Neural cell (in vitro differentiated cells): Measurements from ENCODE around the gene FBXW2. TPM values are rescaled to one million over a fixed set of nuclear protein-coding genes. Genes with fewer than 3 reads are reported as not detected.

Experiments used
- H2AFZ ChIP-seq: fragments of 200-600, 300-800 bp; sonication (generic), shearing (Covaris generic); 2 replicates; pipeline ENCODE4 v1.6.0; 2014; ENCODE audit warnings: low read depth, mild to moderate bottlenecking, antibody characterized with exemption, low read length, moderate library complexity
- H3F3A ChIP-seq: fragments of 200-600 bp; shearing (Covaris generic); 2 replicates; pipeline ENCODE4 v1.6.1; 2016; ENCODE audit warnings: mild to moderate bottlenecking, moderate library complexity, mixed read lengths, antibody characterized with exemption, low read length; ENCODE audit not compliant: insufficient read depth, poor library complexity, severe bottlenecking
- H3K27ac ChIP-seq: fragments of 200-600, 300-800 bp; sonication (generic), shearing (Covaris generic); 2 replicates; pipeline ENCODE4 v1.5.1; 2014; ENCODE audit warnings: mild to moderate bottlenecking, low read length, moderate library complexity
- H3K27me3 ChIP-seq: fragments of 300-800, 200-600 bp; sonication (generic), shearing (Covaris generic); 2 replicates; pipeline ENCODE4 v1.6.0; 2014; ENCODE audit warnings: mild to moderate bottlenecking, low read depth, low read length, moderate library complexity; ENCODE audit not compliant: insufficient read depth
- H3K36me3 ChIP-seq: fragments of 300-800, 200-600 bp; sonication (generic), shearing (Covaris generic); 2 replicates; pipeline ENCODE4 v1.5.1; 2014; ENCODE audit warnings: mild to moderate bottlenecking, antibody characterized with exemption, low read length, moderate library complexity; ENCODE audit not compliant: insufficient read depth
- H3K4me2 ChIP-seq: fragments of 300-800, 200-600 bp; sonication (generic), shearing (Covaris generic); 2 replicates; pipeline ENCODE4 v1.6.0; 2014; ENCODE audit warnings: mild to moderate bottlenecking, low read length
- H3K4me3 ChIP-seq: fragments of 300-800, 200-600 bp; sonication (generic), shearing (Covaris generic); 2 replicates; pipeline ENCODE4 v1.5.1; 2014; ENCODE audit warnings: mild to moderate bottlenecking, low read length, moderate library complexity
- H3K79me2 ChIP-seq: fragments of 200-600 bp; shearing (Covaris generic); replicated peaks from 2 replicates; pipeline ENCODE4 v1.6.0; 2014; ENCODE audit warnings: mild to moderate bottlenecking, low read length, moderate library complexity; ENCODE audit not compliant: insufficient read depth
- H3K9ac ChIP-seq: fragments of 300-800, 200-600 bp; sonication (generic), shearing (Covaris generic); 2 replicates; pipeline ENCODE4 v1.6.1; 2016; ENCODE audit warnings: mild to moderate bottlenecking, low read length, mixed read lengths
- H3K9me2 ChIP-seq: fragments of 200-600 bp; shearing (Covaris generic); 2 replicates; pipeline ENCODE4 v1.6.1; 2016; ENCODE audit warnings: mild to moderate bottlenecking, low read length, mixed read lengths; ENCODE audit not compliant: insufficient read depth
- H3K9me3 ChIP-seq: fragments of 200-600, 300-800 bp; sonication (generic), shearing (Covaris generic); 2 replicates; pipeline ENCODE4 v1.6.1; 2016; ENCODE audit warnings: mild to moderate bottlenecking, mixed run types, low read length, moderate library complexity, mixed read lengths
- H4K20me1 ChIP-seq: fragments of 200-600 bp; shearing (Covaris generic); 2 replicates; pipeline ENCODE4 v1.6.1; 2016; ENCODE audit warnings: mild to moderate bottlenecking, mixed run types; ENCODE audit not compliant: insufficient read depth
- EP300 ChIP-seq: fragments of 450-650 bp; conservative IDR thresholded peaks from 2 replicates; pipeline ENCODE4 v1.6.1; 2014; ENCODE audit warnings: antibody characterized with exemption, mild to moderate bottlenecking, moderate library complexity; ENCODE audit not compliant: poor library complexity, severe bottlenecking
- EZH2 ChIP-seq: fragments of 200-600, 300-800 bp; shearing (Covaris generic), sonication (generic); IDR thresholded peaks from 2 replicates; pipeline ENCODE4 v1.6.1; 2014; ENCODE audit warnings: antibody characterized with exemption, low read length, borderline replicate concordance, mild to moderate bottlenecking; ENCODE audit not compliant: insufficient read depth, poor library complexity, severe bottlenecking
- MXI1 ChIP-seq: fragments of 450-650 bp; conservative IDR thresholded peaks from 2 replicates; pipeline ENCODE4 v1.6.1; 2014; ENCODE audit warnings: antibody characterized with exemption, mild to moderate bottlenecking; ENCODE audit not compliant: poor library complexity, severe bottlenecking
- POLR2AphosphoS5 ChIP-seq: IDR thresholded peaks from 2 replicates; pipeline ENCODE4 v1.6.1; 2012
- RAD21 ChIP-seq: fragments of 450-650 bp; conservative IDR thresholded peaks from 2 replicates; pipeline ENCODE4 v1.6.1; 2014; ENCODE audit warnings: antibody characterized with exemption, mild to moderate bottlenecking, moderate library complexity
- SMC3 ChIP-seq: fragments of 450-650 bp; conservative IDR thresholded peaks from 2 replicates; pipeline ENCODE4 v1.6.1; 2014; ENCODE audit warnings: antibody characterized with exemption, mild to moderate bottlenecking, moderate library complexity; ENCODE audit not compliant: poor library complexity
- TAF1 ChIP-seq: IDR thresholded peaks from 2 replicates; pipeline ENCODE4 v1.6.1; 2012; ENCODE audit warnings: low read depth
- polyA plus RNA-seq: library from polyadenylated mRNA; depleted of rRNA; stranded (reverse); fragments of >200 nt; gene quantifications from 2 replicates; pipeline ENCODE4 v1.2.3, GENCODE V29; 2014
- TF ChIP-seq, protein P1 (sequence below): IDR thresholded peaks from 2 replicates; pipeline ENCODE4 v1.6.1; 2012; ENCODE audit warnings: borderline replicate concordance
- TF ChIP-seq, protein P2 (sequence below): fragments of 450-650 bp; IDR thresholded peaks from 2 replicates; pipeline ENCODE4 v1.5.1; 2014; ENCODE audit warnings: antibody characterized with exemption, mild to moderate bottlenecking, moderate library complexity; ENCODE audit not compliant: poor library complexity, severe bottlenecking

The FBXW2 gene
- polyA plus RNA-seq, 1 donor from 2014 or later: 49.5 TPM

GRCh38 chr9:120815075-120815474 lies 21.9 kb upstream of the FBXW2 start:
- no peak overlapping the region for H3K4me3 ChIP-seq
- no peaks in the 10 kb centered on the region for H4K20me1 ChIP-seq
- no peak overlapping the region for H2AFZ ChIP-seq
- no peaks in the 10 kb centered on the region for H3K79me2 ChIP-seq
- no peaks in the 10 kb centered on the region for H3K27me3 ChIP-seq
- H3K9me2 ChIP-seq: no peaks in the 10 kb centered on the region
- H3K9ac ChIP-seq: no peak overlapping the region
- no peaks in the 10 kb centered on the region for H3K36me3 ChIP-seq
- no peak overlapping the region for H3K27ac ChIP-seq
- TF ChIP-seq EP300 (no peak), MXI1 (no peak), SMC3 (no peak), RAD21 (no peak), POLR2AphosphoS5 (no peak), EZH2 (no peak), TAF1 (no peak)
- TF ChIP-seq, protein P1, sequence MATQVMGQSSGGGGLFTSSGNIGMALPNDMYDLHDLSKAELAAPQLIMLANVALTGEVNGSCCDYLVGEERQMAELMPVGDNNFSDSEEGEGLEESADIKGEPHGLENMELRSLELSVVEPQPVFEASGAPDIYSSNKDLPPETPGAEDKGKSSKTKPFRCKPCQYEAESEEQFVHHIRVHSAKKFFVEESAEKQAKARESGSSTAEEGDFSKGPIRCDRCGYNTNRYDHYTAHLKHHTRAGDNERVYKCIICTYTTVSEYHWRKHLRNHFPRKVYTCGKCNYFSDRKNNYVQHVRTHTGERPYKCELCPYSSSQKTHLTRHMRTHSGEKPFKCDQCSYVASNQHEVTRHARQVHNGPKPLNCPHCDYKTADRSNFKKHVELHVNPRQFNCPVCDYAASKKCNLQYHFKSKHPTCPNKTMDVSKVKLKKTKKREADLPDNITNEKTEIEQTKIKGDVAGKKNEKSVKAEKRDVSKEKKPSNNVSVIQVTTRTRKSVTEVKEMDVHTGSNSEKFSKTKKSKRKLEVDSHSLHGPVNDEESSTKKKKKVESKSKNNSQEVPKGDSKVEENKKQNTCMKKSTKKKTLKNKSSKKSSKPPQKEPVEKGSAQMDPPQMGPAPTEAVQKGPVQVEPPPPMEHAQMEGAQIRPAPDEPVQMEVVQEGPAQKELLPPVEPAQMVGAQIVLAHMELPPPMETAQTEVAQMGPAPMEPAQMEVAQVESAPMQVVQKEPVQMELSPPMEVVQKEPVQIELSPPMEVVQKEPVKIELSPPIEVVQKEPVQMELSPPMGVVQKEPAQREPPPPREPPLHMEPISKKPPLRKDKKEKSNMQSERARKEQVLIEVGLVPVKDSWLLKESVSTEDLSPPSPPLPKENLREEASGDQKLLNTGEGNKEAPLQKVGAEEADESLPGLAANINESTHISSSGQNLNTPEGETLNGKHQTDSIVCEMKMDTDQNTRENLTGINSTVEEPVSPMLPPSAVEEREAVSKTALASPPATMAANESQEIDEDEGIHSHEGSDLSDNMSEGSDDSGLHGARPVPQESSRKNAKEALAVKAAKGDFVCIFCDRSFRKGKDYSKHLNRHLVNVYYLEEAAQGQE: no peak
- TF ChIP-seq, protein P2, sequence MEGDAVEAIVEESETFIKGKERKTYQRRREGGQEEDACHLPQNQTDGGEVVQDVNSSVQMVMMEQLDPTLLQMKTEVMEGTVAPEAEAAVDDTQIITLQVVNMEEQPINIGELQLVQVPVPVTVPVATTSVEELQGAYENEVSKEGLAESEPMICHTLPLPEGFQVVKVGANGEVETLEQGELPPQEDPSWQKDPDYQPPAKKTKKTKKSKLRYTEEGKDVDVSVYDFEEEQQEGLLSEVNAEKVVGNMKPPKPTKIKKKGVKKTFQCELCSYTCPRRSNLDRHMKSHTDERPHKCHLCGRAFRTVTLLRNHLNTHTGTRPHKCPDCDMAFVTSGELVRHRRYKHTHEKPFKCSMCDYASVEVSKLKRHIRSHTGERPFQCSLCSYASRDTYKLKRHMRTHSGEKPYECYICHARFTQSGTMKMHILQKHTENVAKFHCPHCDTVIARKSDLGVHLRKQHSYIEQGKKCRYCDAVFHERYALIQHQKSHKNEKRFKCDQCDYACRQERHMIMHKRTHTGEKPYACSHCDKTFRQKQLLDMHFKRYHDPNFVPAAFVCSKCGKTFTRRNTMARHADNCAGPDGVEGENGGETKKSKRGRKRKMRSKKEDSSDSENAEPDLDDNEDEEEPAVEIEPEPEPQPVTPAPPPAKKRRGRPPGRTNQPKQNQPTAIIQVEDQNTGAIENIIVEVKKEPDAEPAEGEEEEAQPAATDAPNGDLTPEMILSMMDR: no peak
- no peak overlapping the region for H3K4me2 ChIP-seq
- H3K9me3 ChIP-seq: no peaks in the 10 kb centered on the region
- no peaks in the 10 kb centered on the region for H3F3A ChIP-seq

- Histone ChIP-seq H3K9ac (no peak overlapping the region), H2AFZ (no peak overlapping the region), H3K79me2 (no peaks in the 10 kb centered on the region), H3K36me3 (no peaks in the 10 kb centered on the region), H3K4me2 (no peak overlapping the region), H3K9me3 (no peaks in the 10 kb centered on the region), H3K27ac (no peak overlapping the region), H4K20me1 (no peaks in the 10 kb centered on the region), H3K9me2 (no peaks in the 10 kb centered on the region), H3K27me3 (no peaks in the 10 kb centered on the region), H3F3A (no peaks in the 10 kb centered on the region), H3K4me3 (no peak overlapping the region)
- TF ChIP-seq MXI1: no peak
- no peak for TF ChIP-seq EP300
- TF ChIP-seq TAF1: no peak
- TF ChIP-seq, protein P2: no peak
- TF ChIP-seq, protein P1: no peak
- TF ChIP-seq SMC3: no peak
- no peak for TF ChIP-seq EZH2
- TF ChIP-seq RAD21: no peak
- no peak for TF ChIP-seq POLR2AphosphoS5
Observed at GRCh38 chr9:120808931-120809330, 15.7 kb upstream of the FBXW2 start.
